22Rv1 (cell line): Measurements from ENCODE around the gene DLG1.

Experiments used
- CTCF ChIP-seq: fragments of 450-650 bp; IDR thresholded peaks from 2 replicates; pipeline ENCODE4 v1.5.1; 2017; ENCODE audit warnings: mild to moderate bottlenecking
- ZFX ChIP-seq: fragments of 450-650 bp; IDR thresholded peaks from 2 replicates; pipeline ENCODE4 v1.6.1; 2017; ENCODE audit warnings: antibody characterized with exemption, borderline replicate concordance

GRCh38 chr3:197169028-197169427, 129.4 kb downstream of the DLG1 start:
- TF ChIP-seq CTCF (no peak), ZFX (no peak)
